ENCODE results near the gene FBXW4.

FBXW4 gene, protein sequence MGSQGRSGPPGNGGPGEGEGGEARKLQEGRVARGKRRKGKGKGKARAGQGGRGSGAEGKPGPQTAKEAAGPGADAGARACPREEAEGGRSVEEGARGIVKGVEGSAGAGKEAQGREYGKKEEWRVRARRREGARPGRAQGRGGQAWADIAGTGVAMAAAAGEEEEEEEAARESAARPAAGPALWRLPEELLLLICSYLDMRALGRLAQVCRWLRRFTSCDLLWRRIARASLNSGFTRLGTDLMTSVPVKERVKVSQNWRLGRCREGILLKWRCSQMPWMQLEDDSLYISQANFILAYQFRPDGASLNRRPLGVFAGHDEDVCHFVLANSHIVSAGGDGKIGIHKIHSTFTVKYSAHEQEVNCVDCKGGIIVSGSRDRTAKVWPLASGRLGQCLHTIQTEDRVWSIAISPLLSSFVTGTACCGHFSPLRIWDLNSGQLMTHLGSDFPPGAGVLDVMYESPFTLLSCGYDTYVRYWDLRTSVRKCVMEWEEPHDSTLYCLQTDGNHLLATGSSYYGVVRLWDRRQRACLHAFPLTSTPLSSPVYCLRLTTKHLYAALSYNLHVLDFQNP

DNA sequence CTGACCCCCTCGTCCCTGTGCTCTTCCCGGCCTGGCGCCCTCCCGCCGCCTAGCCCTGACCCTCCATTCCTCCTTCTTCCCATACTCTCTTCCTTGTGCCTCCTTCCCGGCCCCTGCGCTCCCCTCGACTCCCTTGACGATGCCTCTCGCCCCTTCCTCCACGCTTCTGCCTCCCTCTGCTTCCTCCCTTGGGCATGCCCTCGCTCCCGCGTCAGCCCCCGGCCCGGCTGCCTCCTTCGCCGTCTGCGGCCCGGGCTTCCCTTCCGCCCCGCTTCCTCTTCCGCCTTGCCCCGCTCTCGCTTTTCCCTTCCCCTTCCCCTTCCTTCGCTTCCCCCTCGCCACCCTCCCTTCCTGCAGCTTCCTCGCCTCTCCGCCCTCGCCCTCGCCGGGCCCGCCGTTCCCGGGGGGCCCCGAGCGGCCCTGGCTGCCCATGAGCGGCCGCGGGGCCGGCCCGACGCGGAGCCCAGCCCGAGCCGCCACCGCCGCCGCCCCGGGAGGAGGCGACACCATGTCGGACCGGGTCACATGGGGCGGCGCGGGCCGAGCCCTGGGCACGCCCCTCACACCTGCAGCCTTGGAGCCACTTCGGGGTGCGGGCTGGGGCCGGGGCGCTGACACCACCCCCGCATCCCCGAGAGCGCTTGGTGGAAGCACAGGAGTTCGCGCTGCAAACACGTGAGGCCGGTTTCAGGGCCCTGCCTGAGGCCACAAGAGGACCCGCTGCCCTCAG, at the start of gene FBXW4:
Gene FBXW4, minus strand, starts transcription at position 497 of the 730 bp plus-strand sequence. Its CDS starts 65 bp downstream, at position 432.
- DNase-seq, result peak; percentile 69 to 75

DNA sequence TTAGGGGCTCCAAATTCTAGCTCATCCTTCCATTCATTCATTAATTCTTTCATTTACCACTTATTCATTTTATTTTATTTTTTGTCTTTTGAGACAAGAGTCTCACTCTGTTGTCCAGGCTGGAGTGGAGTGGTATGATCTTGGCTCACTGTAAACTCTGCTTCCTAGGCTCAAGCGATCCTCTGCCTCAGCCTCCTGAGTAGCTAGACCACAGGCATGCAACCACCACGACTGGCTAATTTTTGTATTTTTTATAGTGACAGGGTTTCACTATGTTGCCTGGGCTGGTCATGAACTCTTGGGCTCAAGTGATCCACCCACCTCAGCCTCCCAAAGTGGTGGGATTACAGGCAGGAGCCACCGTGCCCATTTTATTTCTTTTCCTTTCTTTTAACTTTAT, 49.3 kb upstream of the FBXW4 start:
- no peak for DNase-seq

DNA sequence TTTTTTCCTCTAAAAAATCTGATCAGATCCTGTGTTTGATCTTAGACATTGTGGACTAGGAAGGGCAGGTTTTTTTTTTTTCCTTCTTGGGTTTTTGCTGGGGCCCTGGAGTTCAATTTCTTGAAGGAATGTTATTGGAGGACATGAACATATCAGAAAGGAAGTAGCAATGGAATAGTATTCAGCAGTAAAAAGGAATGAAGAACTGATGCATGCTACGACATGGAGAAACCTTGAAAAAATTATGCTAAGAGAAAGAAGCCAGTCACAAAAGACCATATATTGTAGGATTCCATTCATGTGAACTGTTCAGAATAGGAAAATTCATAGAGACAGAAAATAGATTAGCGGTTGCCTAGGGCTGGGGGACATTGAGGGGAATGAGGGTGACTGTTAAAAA, 47.0 kb upstream of the FBXW4 start:
- no peak for DNase-seq

DNA sequence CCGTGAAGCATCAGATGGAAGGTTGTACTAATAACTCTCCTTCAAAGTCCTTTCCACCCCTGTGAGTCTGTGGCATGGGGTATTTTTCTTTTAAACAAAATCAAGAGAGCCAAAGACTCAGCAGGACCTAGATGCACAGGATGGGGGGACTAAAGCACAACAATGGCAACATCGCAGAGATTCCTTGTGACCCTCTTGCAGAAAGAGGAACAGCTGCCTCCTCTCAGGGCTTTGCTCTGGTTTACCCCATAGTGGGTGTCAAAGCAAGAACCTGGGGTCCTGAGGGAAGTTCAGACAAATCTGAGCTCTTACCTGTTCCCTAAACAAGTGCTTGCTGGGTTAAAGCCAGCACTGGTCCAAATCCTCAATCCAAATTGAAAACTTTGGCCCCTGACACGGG, 41.7 kb upstream of the FBXW4 start:
- no peak for DNase-seq

- no peak for DNase-seq
Observed at GRCh38 chr10:101732096-101732495, 37.1 kb upstream of the FBXW4 start.

DNA sequence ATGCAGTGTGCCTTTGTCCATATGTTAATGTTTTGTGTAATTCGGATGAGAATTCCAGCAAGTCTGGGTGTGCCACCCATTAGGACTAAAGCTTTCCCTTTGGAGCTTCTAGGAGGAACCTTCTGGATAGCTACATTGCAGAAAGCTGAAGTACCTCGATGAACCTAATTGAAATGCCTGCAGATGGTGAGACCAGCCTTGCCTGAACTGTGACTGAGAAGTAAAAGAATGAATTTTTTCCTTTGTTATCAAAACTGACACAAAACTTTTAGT, 31.1 kb upstream of the FBXW4 start:
- no peak for DNase-seq

- no peak for DNase-seq
Observed at GRCh38 chr10:101725296-101726114, 30.5 kb upstream of the FBXW4 start.

DNA sequence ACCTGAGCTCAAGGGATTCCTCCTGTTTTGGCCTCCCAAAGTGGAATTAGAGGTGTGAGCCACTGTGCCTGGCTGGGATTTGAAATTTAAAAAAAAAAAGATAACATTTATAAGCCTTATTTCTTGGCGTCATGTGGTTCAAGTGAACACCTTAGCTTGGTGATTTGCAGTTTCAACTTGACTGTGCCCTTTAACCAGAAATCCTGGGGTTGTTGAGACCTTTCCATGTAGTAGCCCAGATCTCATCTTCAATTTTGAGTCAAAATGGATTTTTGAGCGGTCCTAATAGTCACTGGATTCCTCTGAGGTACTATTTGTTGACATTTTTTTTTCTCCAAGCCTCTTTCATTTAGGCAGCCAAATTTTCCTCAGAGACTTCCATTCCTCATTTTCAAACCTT, 29.5 kb upstream of the FBXW4 start:
- DNase-seq, result no peak

- no peak for DNase-seq
Observed at GRCh38 chr10:101723176-101723575, 28.2 kb upstream of the FBXW4 start.

DNA sequence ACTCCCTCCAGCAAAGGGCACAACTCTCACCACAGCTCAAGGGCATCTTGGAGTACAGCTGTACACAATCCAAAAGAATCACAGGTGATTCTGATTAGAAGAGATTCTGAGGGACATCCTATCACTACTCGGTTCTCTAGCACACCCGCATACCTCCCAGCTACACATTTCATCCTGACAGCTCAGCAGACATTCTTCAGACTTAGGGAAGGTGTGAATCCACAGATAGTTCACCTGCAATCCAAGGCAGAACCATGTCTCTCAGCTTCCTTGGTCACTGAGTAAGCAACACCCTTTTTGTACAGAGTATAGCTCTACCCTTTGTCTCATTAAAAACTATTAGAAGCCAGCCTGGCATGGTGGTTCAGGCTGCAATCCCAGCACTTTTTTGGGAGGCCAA, 26.8 kb upstream of the FBXW4 start:
- DNase-seq, result no peak

- no peak for DNase-seq
Observed at GRCh38 chr10:101720606-101721230, 25.7 kb upstream of the FBXW4 start.

- DNase-seq, result no peak
Observed at GRCh38 chr10:101718690-101719275, 23.8 kb upstream of the FBXW4 start.

DNA sequence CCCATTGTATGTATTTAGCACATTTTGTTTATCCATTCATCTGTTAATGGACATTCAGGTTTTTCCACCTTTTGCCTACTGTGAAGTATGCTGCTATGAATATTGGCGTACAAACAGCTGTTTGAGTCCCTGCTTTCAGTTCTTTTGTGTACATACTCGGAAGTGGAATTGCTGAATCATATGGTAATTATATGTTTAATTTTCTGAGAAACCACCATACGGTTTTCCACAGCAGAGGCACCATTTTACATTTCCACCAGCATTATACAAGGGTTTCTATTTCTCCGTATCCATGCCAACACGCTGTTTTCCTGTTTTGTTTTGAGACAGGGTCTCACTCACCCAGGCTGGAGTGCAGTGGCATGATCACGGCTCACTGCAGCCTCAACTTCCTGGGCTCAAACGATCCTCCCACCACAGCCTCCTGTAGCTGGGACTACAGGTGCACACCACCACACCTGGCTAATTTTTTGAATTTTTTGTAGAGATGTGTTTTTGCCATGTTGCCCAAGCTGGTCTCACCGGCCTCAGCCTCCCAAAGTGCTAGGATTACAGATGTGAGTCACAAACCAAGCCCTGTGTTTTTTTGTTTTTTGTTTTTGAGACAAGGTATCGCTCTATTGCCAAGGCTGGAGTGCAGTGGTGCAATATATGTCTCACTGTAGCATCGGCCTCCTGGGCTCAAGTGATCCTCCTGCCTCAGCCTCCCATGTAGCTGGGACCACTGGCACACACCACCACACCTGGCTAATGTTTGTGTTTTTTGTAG, 22.1 kb upstream of the FBXW4 start:
- DNase-seq, result peak; percentile 27 to 32

- no peak for DNase-seq
Observed at GRCh38 chr10:101712997-101713396, 18.0 kb upstream of the FBXW4 start.

GRCh38 chr10:101710793-101711192, 15.8 kb upstream of the FBXW4 start:
- no peak for DNase-seq

GRCh38 chr10:101710059-101710695, 15.2 kb upstream of the FBXW4 start:
- no peak for DNase-seq

DNA sequence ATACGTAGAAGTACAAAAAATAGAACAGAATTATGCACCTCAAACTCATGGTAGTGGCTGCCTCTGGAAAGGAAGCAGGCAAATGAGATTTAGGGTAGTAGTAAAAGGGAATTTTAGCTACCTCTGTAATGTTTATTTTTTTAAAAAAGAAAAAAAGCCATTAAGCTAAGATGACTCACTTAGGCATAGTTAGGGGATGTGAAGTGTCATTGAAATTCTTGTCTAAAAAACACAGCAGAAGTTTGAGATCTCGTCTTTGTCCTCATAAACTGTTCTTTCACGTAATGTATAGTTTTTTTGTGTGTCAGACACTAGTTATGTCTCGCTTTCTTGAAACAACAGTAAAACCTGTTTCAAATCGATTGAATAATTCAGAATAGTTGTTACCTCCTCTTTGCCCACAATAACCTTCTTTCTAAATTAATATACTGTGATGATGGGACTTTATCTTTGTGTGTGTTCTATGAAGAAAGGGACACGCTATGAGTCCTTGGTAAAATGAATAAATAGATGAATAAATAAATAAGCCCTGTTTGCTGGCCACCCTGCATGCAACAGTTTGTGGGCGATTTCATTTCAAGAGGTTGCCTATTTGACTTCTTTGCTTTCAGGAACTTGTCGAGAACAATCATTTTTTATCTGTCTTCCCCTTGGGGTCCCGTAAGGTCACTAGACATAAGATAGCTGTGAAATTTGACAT, 14.5 kb upstream of the FBXW4 start:
- no peak for DNase-seq

DNA sequence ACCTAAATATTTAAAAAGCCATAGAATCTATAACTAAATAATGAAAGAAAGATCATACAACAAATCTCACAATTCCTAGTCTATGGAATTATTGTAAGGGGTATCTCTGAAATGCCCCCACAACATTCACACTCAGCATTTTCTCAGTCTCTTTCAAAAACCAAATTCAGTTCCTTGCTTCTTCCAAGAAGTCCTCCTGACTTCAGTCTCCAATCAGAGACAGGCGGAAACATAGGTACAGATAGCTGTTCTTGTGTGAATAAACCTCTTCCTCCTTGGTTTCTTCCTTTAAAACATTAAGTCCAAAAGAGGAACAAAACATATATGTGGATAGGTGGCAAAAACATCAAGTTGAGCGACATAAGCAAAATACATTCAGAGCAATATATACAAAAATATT, 13.9 kb upstream of the FBXW4 start:
- DNase-seq, result no peak

GRCh38 chr10:101708073-101708472, 13.1 kb upstream of the FBXW4 start:
- no peak for DNase-seq

DNA sequence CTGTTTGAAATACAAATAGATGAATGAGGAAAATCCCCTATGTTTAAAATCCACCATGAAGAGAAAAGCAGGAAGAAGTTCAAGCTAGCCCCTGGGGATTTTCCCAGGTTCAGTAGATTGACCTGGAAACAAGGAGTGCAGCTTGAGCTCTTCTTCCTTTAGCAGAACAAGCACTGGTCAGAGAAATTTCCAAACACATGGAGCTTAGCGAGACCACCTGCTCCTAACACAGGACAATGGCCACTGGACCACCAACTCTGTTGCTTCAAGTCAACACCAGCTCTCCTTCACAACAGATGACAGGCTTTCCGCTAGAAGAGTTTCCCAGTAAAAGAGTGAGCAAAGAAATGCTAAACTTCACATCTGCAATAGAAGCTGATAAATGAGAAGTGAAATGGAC, 9.4 kb upstream of the FBXW4 start:
- DNase-seq, result no peak

DNA sequence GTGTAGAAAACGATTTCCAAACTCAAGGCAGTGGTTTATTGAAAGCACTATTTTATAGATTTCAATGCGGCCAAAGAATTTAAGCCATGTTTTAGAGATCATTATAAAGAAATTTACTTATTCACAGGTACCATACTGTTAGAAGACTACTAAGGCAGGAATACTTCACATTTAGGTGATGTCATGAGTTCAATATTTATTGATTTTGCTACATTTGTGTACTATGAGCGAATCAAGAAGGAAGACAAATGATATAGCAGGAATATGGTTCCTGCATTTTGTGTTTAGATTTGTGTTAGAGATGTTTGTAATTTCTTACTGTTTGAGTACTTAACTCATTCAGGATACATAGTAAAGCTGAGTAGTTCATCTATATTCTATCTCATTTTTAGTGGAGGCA, 1.7 kb upstream of the FBXW4 start:
- DNase-seq, result no peak

All from activated CD4-positive, alpha-beta T cell treated with anti-CD3 and anti-CD28 coated beads, Interleukin-2, amount 50 U/mL, for 48 hours (primary cell).